Adrenal gland (tissue), 5 donors: Measurements from ENCODE around the gene CLSTN1.

Experiments used
- POLR2A ChIP-seq, 2 donors: fragments of 450-650 bp; IDR thresholded peaks; one replicate each; pipeline ENCODE4 v1.6.1; 2017; ENCODE audit warnings: antibody characterized with exemption in 2 of 2, mild to moderate bottlenecking in 2 of 2, moderate library complexity in 1 of 2
- TF ChIP-seq, protein P1 (sequence below), 6 experiments: fragments of 450-650 bp in 4 of 6; fragments of 200-600 bp in 2 of 6; sonication (generic) in 1 of 6; IDR thresholded peaks; 1 replicate in 5 of 6; 2 replicates in 1 of 6; pipeline versions ENCODE4 v1.5.1 to v1.8.0; 2016 to 2021; ENCODE audit warnings: antibody characterized with exemption in 6 of 6, mild to moderate bottlenecking in 2 of 6, moderate library complexity in 1 of 6
- donor health status: DM: no; HTN: no; CAD: no.

GRCh38 chr1:9841460-9841859, 17.7 kb upstream of the CLSTN1 start:
- TF ChIP-seq, protein P1, sequence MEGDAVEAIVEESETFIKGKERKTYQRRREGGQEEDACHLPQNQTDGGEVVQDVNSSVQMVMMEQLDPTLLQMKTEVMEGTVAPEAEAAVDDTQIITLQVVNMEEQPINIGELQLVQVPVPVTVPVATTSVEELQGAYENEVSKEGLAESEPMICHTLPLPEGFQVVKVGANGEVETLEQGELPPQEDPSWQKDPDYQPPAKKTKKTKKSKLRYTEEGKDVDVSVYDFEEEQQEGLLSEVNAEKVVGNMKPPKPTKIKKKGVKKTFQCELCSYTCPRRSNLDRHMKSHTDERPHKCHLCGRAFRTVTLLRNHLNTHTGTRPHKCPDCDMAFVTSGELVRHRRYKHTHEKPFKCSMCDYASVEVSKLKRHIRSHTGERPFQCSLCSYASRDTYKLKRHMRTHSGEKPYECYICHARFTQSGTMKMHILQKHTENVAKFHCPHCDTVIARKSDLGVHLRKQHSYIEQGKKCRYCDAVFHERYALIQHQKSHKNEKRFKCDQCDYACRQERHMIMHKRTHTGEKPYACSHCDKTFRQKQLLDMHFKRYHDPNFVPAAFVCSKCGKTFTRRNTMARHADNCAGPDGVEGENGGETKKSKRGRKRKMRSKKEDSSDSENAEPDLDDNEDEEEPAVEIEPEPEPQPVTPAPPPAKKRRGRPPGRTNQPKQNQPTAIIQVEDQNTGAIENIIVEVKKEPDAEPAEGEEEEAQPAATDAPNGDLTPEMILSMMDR (IDR thresholded peaks at IDR 0.05): no peak
- TF ChIP-seq POLR2A (IDR thresholded peaks at IDR 0.05): no peak
